ENCODE data around the gene TOR1AIP1.
A peak's percentile ranks its signal among the peaks of the same experiment; 100 is the strongest.

TOR1AIP1 gene

DNA sequence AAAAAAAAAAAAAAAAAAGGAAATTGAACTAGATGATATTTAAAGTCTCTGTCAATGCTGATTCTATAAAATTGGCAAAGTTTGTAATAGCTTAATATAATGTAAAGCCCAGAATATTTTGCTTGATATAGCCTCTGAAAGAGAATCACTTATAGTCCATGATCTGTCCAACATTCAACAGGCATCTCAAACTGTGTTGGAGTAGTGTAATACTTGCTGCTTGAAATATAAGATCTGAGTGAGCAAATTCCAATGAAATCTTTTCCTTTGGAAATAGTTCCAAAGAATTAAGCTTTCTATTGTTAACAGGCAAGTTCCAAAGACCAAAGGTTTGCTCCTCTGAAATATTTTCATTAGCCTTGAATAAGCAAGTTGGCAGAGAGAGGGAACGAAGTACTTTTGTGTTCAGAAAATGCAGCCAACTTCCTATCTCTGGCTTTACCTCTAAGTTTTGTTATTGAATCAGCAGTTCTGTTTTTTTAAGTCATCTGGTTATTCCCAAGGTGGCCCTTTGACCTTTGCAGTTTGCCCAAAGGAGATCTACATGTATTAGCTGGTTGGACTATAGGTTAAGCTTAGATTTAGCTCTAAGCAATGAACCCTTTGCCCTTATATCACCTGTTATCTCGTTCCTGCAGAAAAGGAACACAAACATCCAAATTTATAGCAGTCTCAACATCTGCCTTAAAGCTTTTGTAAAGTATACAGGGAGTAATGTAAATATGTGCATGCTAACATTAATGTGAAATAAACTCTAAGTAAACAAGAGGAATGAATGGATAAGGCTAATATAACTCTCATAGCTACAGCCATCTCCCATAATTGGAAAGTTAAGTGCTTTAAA, 48.1 kb downstream of the TOR1AIP1 start (continued):
- TF ChIP-seq, protein P1, sequence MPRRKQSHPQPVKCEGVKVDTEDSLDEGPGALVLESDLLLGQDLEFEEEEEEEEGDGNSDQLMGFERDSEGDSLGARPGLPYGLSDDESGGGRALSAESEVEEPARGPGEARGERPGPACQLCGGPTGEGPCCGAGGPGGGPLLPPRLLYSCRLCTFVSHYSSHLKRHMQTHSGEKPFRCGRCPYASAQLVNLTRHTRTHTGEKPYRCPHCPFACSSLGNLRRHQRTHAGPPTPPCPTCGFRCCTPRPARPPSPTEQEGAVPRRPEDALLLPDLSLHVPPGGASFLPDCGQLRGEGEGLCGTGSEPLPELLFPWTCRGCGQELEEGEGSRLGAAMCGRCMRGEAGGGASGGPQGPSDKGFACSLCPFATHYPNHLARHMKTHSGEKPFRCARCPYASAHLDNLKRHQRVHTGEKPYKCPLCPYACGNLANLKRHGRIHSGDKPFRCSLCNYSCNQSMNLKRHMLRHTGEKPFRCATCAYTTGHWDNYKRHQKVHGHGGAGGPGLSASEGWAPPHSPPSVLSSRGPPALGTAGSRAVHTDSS (tag by site-specific recombination; IDR thresholded peaks at IDR 0.05) = no peak
- TF ChIP-seq ZNF610 (tag by site-specific recombination; IDR thresholded peaks at IDR 0.05; ENCODE audit: borderline replicate concordance) (no peak), IKZF3 (tag by site-specific recombination; IDR thresholded peaks at IDR 0.05) (no peak), ZNF521 (tag by site-specific recombination; IDR thresholded peaks at IDR 0.05) (no peak), HOXD13 (CRISPR knock-in tag; IDR thresholded peaks at IDR 0.05; ENCODE audit: borderline replicate concordance) (no peak), ZNF558 (tag by site-specific recombination; IDR thresholded peaks at IDR 0.05) (no peak), GLIS1 (tag by site-specific recombination; IDR thresholded peaks at IDR 0.05) (no peak), ZNF214 (tag by site-specific recombination; IDR thresholded peaks at IDR 0.05; ENCODE audit: borderline replicate concordance) (no peak), ZFP41 (tag by site-specific recombination; IDR thresholded peaks at IDR 0.05; ENCODE audit: borderline replicate concordance) (no peak), WT1 (tag by site-specific recombination; IDR thresholded peaks at IDR 0.05) (peak; percentile 59; the same call in 1 of the 2 replicates), ZNF112 (tag by site-specific recombination; IDR thresholded peaks at IDR 0.05) (no peak), ZNF623 (tag by site-specific recombination; IDR thresholded peaks at IDR 0.05) (no peak), ZNF157 (tag by site-specific recombination; IDR thresholded peaks at IDR 0.05) (no peak), ZNF830 (tag by site-specific recombination; IDR thresholded peaks at IDR 0.05; ENCODE audit: low read depth) (no peak), ZFP3 (tag by site-specific recombination; IDR thresholded peaks at IDR 0.05; ENCODE audit: low read depth) (no peak), ZNF10 (tag by site-specific recombination; IDR thresholded peaks at IDR 0.05) (no peak), ZNF670 (tag by site-specific recombination; IDR thresholded peaks at IDR 0.05; ENCODE audit: low read depth) (no peak), ZNF843 (tag by site-specific recombination; IDR thresholded peaks at IDR 0.05) (no peak), ZNF548 (tag by site-specific recombination; IDR thresholded peaks at IDR 0.05) (no peak), HOXC10 (CRISPR knock-in tag; IDR thresholded peaks at IDR 0.05) (no peak), ZBTB7A (tag by site-specific recombination; IDR thresholded peaks at IDR 0.05; ENCODE audit: low read depth) (no peak)
- TF ChIP-seq, protein P2, sequence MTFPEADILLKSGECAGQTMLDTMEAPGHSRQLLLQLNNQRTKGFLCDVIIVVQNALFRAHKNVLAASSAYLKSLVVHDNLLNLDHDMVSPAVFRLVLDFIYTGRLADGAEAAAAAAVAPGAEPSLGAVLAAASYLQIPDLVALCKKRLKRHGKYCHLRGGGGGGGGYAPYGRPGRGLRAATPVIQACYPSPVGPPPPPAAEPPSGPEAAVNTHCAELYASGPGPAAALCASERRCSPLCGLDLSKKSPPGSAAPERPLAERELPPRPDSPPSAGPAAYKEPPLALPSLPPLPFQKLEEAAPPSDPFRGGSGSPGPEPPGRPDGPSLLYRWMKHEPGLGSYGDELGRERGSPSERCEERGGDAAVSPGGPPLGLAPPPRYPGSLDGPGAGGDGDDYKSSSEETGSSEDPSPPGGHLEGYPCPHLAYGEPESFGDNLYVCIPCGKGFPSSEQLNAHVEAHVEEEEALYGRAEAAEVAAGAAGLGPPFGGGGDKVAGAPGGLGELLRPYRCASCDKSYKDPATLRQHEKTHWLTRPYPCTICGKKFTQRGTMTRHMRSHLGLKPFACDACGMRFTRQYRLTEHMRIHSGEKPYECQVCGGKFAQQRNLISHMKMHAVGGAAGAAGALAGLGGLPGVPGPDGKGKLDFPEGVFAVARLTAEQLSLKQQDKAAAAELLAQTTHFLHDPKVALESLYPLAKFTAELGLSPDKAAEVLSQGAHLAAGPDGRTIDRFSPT (tag by site-specific recombination; IDR thresholded peaks at IDR 0.05) = 0 out of 2 replicates have a peak, but pooled peaks have one; percentile 9
- TF ChIP-seq, protein P3, sequence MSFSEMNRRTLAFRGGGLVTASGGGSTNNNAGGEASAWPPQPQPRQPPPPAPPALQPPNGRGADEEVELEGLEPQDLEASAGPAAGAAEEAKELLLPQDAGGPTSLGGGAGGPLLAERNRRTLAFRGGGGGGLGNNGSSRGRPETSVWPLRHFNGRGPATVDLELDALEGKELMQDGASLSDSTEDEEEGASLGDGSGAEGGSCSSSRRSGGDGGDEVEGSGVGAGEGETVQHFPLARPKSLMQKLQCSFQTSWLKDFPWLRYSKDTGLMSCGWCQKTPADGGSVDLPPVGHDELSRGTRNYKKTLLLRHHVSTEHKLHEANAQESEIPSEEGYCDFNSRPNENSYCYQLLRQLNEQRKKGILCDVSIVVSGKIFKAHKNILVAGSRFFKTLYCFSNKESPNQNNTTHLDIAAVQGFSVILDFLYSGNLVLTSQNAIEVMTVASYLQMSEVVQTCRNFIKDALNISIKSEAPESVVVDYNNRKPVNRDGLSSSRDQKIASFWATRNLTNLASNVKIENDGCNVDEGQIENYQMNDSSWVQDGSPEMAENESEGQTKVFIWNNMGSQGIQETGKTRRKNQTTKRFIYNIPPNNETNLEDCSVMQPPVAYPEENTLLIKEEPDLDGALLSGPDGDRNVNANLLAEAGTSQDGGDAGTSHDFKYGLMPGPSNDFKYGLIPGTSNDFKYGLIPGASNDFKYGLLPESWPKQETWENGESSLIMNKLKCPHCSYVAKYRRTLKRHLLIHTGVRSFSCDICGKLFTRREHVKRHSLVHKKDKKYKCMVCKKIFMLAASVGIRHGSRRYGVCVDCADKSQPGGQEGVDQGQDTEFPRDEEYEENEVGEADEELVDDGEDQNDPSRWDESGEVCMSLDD (tag by site-specific recombination; IDR thresholded peaks at IDR 0.05) = no peak
- TF ChIP-seq, protein P4, sequence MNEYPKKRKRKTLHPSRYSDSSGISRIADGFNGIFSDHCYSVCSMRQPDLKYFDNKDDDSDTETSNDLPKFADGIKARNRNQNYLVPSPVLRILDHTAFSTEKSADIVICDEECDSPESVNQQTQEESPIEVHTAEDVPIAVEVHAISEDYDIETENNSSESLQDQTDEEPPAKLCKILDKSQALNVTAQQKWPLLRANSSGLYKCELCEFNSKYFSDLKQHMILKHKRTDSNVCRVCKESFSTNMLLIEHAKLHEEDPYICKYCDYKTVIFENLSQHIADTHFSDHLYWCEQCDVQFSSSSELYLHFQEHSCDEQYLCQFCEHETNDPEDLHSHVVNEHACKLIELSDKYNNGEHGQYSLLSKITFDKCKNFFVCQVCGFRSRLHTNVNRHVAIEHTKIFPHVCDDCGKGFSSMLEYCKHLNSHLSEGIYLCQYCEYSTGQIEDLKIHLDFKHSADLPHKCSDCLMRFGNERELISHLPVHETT (tag by site-specific recombination; IDR thresholded peaks at IDR 0.05) = no peak
- TF ChIP-seq, protein P5, sequence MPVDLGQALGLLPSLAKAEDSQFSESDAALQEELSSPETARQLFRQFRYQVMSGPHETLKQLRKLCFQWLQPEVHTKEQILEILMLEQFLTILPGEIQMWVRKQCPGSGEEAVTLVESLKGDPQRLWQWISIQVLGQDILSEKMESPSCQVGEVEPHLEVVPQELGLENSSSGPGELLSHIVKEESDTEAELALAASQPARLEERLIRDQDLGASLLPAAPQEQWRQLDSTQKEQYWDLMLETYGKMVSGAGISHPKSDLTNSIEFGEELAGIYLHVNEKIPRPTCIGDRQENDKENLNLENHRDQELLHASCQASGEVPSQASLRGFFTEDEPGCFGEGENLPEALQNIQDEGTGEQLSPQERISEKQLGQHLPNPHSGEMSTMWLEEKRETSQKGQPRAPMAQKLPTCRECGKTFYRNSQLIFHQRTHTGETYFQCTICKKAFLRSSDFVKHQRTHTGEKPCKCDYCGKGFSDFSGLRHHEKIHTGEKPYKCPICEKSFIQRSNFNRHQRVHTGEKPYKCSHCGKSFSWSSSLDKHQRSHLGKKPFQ (tag by site-specific recombination; IDR thresholded peaks at IDR 0.05) = no peak
- TF ChIP-seq, protein P6, sequence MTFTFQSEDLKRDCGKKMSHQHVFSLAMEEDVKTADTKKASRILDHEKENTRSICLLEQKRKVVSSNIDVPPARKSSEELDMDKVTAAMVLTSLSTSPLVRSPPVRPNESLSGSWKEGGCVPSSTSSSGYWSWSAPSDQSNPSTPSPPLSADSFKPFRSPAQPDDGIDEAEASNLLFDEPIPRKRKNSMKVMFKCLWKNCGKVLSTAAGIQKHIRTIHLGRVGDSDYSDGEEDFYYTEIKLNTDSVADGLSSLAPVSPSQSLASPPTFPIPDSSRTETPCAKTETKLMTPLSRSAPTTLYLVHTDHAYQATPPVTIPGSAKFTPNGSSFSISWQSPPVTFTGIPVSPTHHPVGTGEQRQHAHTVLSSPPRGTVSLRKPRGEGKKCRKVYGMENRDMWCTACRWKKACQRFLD (tag by site-specific recombination; IDR thresholded peaks at IDR 0.05) = no peak
- TF ChIP-seq, protein P7, sequence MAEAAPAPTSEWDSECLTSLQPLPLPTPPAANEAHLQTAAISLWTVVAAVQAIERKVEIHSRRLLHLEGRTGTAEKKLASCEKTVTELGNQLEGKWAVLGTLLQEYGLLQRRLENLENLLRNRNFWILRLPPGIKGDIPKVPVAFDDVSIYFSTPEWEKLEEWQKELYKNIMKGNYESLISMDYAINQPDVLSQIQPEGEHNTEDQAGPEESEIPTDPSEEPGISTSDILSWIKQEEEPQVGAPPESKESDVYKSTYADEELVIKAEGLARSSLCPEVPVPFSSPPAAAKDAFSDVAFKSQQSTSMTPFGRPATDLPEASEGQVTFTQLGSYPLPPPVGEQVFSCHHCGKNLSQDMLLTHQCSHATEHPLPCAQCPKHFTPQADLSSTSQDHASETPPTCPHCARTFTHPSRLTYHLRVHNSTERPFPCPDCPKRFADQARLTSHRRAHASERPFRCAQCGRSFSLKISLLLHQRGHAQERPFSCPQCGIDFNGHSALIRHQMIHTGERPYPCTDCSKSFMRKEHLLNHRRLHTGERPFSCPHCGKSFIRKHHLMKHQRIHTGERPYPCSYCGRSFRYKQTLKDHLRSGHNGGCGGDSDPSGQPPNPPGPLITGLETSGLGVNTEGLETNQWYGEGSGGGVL (tag by site-specific recombination; IDR thresholded peaks at IDR 0.05) = no peak

Measured in HEK293 (cell line).